Activated T-cell treated with anti-CD3 and anti-CD28 coated beads for 4 hours (primary cell): ENCODE results near the gene HES3.
A peak's percentile ranks its signal among the peaks of the same experiment; 100 is the strongest.

Source experiments
- DNase-seq: peaks from one replicate; pipeline ENCODE4 v3.0.0-alpha.2; 2020

HES3 gene

GRCh38 chr1:6220236-6220635, 23.7 kb upstream of the HES3 start:
- no peak for DNase-seq

- no peak for DNase-seq
Measured at GRCh38 chr1:6221210-6221784, 22.7 kb upstream of the HES3 start.

GRCh38 chr1:6222636-6223035, 21.3 kb upstream of the HES3 start:
- no peak for DNase-seq

- no peak for DNase-seq
Measured at GRCh38 chr1:6223617-6224016, 20.4 kb upstream of the HES3 start.

- no peak for DNase-seq
Measured at GRCh38 chr1:6224718-6225117, 19.3 kb upstream of the HES3 start.

- DNase-seq: no peak
Measured at GRCh38 chr1:6225651-6226050, 18.3 kb upstream of the HES3 start.

- no peak for DNase-seq
Measured at GRCh38 chr1:6233376-6233775, 10.6 kb upstream of the HES3 start.

GRCh38 chr1:6234502-6235295, 9.3 kb upstream of the HES3 start:
- no peak for DNase-seq

GRCh38 chr1:6235296-6235677, 8.7 kb upstream of the HES3 start:
- peak; percentile 21 for DNase-seq

GRCh38 chr1:6237093-6237492, 6.9 kb upstream of the HES3 start:
- DNase-seq: no peak

- DNase-seq: no peak
Measured at GRCh38 chr1:6239213-6239752, 4.7 kb upstream of the HES3 start.

GRCh38 chr1:6239950-6240768, 3.8 kb upstream of the HES3 start:
- no peak for DNase-seq

- DNase-seq: no peak
Measured at GRCh38 chr1:6241107-6241886, 2.7 kb upstream of the HES3 start.

- DNase-seq: no peak
Measured at GRCh38 chr1:6241887-6242740, 1.9 kb upstream of the HES3 start.

- no peak for DNase-seq
Measured at GRCh38 chr1:6243053-6243834, 735 bp upstream of the HES3 start.

- no peak for DNase-seq
Measured at GRCh38 chr1:6244401-6245049, 546 bp downstream of the HES3 start.

- peak; percentile 58 for DNase-seq
Measured at GRCh38 chr1:6245086-6245868, 1.3 kb downstream of the HES3 start.

GRCh38 chr1:6245869-6246496, 2.0 kb downstream of the HES3 start:
- no peak for DNase-seq
